SHP77 (cell line): ENCODE measurements around the gene C17orf67.

ENCODE experiments used
- DNase-seq, 2 experiments: peaks; one replicate each; lab custom pipeline; 2025; lab: John Stamatoyannopoulos, UW

Gene C17orf67

GRCh38 chr17:56833809-56834379 lies at the start of gene C17orf67, which contains the start of gene DGKE:
TSS of gene C17orf67 (minus strand) at chr17:56833920. CDS start at chr17:56815810, 18,110 bp downstream.
TSS of gene DGKE (plus strand) at chr17:56834151. CDS start at chr17:56834796, 645 bp downstream.
- DNase-seq: no peak

DNA sequence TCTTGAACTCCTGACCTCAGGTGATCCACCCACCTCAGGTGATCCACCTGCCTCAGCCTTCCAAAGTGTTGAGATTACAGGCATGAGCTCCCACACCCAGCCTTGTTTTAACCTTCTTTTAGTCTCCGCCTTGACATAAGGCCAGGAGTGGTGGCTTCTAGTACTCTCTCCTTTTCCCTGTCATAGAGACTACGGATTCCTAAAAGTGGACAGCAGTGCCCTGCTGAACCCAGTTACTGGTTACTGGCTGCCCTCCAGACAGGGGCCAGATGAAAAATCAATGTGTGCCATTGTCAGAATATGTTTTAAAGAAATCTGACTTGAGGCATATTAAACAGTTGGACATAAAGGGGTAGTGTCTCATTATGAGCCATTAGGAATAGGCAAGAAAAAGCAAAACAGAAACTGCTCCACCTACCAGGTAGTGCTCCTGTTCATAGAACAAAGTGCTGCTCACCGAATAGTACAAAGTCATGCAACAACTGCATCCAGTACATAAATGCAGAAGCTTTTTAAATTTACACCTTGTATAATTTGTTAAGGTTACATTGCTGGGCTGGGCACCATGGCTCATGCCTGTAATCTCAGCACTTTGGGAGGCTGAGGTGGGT lies 48.1 kb upstream of the C17orf67 start:
- DNase-seq: no peak

DNA sequence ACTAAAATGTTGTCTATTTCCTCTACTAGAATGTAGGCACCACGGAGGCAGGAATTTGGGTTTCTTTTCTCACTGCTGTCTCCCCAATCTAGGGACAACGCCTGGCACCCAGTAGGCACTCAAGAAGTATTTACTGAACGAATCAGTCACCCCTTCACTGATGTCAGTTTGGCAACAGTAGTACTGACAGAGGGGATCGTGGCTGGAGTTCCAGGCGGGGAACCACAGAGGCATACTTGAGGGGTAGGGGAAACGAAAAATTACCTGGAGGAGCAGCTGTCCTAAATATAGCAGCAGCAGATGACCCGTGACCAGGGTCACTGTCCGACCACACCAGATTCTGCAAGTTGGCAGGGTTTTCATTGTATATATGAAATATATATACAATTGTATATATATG lies 46.9 kb upstream of the C17orf67 start:
- no peak for DNase-seq

GRCh38 chr17:56880133-56880532 lies 46.4 kb upstream of the C17orf67 start:
- DNase-seq: no peak

- DNase-seq: no peak
Measured at GRCh38 chr17:56879280-56879679, 45.6 kb upstream of the C17orf67 start.

GRCh38 chr17:56876766-56877179 lies 43.1 kb upstream of the C17orf67 start:
- no peak for DNase-seq

DNA sequence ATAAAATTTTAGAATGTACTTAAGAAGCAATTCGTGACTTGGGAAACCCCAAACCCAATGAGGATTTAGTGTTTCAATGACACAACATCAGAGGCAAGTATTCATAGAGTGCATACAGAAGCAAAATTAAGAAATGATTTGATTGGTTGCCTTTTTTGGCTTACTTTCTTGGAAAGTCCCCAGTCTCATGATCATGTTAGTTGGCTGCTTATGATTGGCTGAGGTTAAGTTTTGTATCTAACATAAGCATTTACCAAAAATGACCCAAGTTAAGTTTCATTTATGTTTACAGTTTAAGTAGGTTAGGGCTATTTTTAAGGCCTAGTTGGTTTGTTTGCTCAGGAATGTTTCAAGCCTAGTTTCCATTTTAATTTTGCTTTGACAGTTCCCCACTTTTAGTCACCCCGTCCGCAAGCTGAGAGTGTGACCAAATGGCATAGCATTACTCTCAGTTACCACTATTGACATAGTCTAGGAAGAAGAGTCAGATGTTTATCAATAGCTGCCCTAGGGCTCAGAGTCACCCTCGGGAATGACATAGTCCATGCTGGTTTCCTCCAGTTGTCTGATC lies 36.4 kb upstream of the C17orf67 start:
- no peak for DNase-seq

- no peak for DNase-seq
Measured at GRCh38 chr17:56868716-56869115, 35.0 kb upstream of the C17orf67 start.

DNA sequence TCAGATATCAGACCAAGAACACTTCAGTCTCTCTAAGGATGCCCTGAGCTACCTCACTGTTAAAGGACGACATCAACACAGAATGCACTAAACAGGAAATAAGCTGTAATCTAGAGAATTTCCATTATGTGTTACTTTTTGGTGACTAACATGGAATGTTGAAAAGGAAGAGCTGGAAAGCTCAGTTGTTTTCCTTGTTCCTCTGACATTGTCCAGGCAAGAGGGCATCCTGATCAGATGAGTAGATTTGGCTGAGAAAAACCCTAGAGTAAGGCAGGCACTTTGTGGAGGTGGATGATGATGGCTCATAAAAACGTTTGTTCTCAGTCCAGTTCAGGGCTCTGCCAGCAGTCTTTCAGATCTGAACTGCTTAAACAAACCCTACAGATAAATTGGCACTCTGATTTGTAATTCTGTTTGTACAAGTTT lies 34.2 kb upstream of the C17orf67 start:
- no peak for DNase-seq

DNA sequence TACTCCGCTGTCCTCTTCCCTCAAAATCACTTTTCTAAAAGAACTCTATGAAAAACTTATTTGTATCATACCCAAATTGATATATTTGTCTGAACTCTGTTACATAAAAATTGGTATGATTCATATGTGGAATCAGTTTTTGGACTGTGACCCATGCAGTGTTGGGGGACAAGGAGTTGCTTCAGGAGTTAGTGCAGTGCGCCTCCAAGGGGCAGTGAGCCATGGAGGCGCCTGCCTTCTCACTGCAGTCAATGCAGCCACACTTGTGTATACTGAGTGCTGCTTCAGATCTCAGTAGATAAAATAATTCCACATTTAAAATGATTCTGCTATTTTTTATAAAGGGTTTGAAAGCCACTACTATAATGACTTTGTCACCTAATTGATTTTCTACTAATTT lies 32.8 kb upstream of the C17orf67 start:
- no peak for DNase-seq

- no peak for DNase-seq
Measured at GRCh38 chr17:56866076-56866475, 32.4 kb upstream of the C17orf67 start.

DNA sequence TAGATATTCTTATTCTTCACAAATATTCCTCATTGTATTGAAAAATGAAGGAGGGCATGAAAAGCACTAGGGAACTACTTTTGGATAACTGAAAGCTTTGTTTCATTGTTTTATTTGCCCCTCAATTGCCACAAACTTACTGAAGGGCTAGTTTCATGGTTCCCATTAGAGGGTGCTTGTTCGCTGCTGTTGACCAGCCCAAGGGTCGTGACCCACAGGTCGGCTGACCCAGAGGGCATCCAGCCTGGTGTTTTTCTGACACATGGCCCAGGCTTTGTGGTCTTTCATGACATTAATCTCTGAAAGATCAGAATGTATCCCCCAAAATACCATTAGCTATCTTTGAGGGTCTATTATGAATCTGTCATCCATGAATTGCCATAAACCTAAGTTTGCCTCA lies 30.3 kb upstream of the C17orf67 start:
- DNase-seq: no peak

DNA sequence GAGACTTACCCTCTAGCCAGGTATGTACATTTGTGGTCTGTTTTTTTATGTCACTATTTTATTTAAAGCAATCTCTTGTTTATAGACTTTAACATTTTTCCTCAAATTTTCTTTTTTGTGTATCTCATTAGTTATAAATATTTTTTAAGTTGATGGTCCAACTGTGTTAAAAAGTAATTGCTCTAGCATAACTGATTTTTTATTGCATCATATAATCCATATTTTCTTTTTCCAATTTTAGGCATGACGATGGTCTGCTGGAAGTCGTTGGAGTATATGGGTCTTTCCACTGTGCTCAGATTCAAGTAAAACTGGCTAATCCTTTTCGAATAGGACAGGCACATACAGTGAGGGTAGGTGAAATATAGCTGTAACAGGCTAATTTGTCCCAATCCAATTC lies 28.2 kb upstream of the C17orf67 start:
- no peak for DNase-seq

DNA sequence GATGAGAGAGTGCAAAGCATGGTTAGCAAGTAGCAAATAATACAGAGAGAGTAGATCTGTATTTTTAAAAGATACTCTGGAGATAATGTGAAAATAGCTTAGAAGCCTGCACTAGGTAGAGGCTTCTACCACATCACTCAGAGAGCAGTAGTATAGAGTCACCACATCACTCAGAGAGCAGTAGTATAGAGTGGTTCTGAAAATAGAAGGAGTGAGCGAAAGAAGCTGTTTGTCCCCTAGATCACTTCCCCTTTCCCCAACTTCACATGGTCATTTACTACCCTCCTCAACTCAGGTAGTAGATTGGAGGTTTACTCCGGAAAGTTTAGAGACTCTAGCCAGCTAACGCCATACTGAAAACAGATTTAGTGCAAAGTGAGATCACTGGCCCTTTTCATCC lies 17.3 kb upstream of the C17orf67 start:
- no peak for DNase-seq

DNA sequence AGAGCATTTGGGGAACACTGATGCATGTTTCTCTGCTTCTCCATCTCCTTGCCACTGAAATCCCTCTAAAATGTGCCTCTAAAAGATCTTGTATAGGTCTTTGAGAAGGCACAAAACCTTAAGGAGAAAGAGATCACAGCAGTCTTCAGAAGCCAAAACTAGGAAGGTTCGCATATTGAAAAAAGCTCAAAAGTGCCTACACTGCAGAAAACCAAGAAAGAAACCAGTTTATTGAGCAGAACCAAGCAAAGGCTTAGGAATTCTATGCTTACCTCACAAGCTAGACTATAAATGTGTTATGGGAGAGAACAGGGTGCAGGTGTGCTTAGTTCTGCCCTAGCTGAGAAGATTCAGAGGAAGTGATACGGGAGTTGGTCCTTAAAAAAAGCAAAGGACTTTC lies 16.9 kb upstream of the C17orf67 start:
- DNase-seq: no peak

DNA sequence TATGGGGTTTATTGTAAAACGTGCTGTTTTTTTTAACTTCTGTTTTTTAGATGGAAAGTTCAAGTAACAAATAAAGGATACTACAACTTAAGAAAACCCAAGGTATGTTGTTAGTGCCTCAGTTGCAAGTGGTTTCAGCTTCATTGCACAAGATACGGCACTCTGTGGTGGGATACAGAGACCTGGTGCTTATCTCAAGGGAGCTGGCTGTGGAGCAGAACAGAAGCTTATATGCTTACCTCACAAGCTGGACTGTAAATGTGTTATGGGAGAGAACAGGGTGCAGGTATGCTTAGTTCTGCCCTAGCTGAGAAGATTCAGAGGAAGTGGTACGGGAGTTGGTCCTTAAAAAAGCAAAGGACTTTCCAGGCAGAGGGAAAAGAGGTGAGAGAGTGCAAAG lies 15.4 kb upstream of the C17orf67 start:
- DNase-seq: no peak

- no peak for DNase-seq
Measured at GRCh38 chr17:56847106-56847505, 13.4 kb upstream of the C17orf67 start.

GRCh38 chr17:56845934-56846333 lies 12.2 kb upstream of the C17orf67 start:
- DNase-seq: no peak

DNA sequence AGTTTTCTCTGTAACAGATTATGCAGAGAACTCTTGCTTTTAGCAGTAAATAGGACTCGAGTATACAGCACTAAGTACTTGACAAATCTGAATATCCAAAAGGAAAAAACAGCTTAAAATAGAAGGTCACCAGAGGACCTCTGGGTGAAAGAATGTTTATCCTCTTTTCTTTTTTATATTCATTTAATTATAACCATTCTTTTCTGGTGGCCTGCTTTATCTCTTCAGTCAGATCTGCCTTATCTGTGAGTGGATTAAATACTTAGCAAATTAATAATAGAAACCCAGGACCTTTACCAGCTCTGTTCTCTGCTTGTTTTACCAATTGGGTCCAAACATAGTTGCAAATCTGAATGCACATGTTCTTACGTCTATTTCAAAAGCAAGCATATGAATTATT lies 8.9 kb upstream of the C17orf67 start:
- no peak for DNase-seq

GRCh38 chr17:56838687-56839086 lies 5.0 kb upstream of the C17orf67 start:
- no peak for DNase-seq

GRCh38 chr17:56835264-56835585 lies 1.5 kb upstream of the C17orf67 start:
- DNase-seq: no peak

DNA sequence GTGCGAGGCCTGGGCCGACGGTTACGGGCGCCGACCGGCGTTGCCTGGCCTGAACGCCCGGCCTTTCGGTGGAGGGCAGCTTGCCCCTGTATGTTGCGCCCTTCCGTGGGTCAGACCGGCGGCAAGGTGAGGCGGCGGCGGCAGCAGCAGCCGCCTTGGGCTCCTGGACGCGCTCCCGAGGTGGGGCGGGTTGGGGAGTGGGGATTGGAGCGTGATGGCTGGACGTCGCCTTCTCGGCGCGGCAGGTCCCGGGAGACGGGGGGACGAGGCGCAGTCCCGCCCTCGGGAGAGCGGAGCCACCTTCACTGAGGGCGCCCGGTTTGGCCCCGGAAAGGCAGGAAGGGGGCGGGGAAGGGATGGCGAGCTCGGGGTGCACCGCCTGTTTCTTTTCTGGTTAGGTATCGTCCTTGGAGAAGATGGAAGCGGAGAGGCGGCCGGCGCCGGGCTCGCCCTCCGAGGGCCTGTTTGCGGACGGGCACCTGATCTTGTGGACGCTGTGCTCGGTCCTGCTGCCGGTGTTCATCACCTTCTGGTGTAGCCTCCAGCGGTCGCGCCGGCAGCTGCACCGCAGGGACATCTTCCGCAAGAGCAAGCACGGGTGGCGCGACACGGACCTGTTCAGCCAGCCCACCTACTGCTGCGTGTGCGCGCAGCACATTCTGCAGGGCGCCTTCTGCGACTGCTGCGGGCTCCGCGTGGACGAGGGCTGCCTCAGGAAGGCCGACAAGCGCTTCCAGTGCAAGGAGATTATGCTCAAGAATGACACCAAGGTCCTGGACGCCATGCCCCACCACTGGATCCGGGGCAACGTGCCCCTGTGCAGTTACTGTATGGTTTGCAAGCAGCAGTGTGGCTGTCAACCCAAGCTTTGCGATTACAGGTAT lies 902 bp upstream of the C17orf67 start:
- DNase-seq: no peak
